ENCODE data around the gene BUB1.
"Not testable (repeated sequence)": the region's sequence is repeated elsewhere in the genome, so short reads cannot be mapped to it uniquely, and the experiment has no call there.

DNA sequence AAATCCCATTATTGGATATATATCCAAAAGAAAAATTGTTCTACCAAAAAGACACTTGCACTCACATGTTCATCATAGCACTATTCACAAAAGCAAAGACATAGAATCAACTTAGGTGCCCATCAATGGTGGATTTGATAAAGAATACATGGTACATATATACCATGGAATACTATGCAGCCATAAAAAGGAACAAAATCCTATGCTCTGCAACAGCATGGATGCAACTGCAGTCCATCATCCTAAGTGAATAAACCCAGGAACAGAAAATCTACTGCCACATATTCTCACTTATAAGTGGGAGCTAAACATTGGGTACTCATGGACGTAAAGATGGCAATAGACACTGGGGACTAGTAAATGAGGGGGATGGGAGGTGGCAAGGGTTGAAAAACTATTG is 50.5 kb downstream of the BUB1 start:
- not testable (repeated sequence) for TF ChIP-seq YY1 (IDR thresholded peaks at IDR 0.05; ENCODE audit: insufficient read depth, insufficient read length); ZNF274 (IDR thresholded peaks at IDR 0.05; ENCODE audit: low read depth, low read length)

All from NT2/D1 (cell line).